ENCODE data around the gene MUSK.
A peak's percentile ranks its signal among the peaks of the same experiment; 100 is the strongest.

The MUSK gene

DNA sequence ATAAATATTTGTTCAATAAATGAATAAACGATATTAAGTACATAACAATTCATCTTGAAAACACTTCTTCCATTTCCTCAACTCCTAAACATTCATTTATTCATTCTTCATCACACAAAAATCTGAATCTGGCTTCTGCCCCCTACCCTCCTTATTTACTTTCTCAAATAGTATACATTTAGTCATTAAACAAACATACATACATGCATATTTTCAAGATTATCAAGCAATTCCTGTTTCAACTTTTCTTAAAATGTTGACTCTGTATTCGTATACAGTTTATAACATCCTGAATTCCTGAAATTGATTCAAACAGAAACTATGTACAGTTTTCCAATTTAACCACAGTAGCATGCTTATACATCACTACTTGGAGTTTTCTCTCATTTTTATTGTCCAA lies 129.0 kb downstream of the MUSK start:
- TF ChIP-seq, protein P1, sequence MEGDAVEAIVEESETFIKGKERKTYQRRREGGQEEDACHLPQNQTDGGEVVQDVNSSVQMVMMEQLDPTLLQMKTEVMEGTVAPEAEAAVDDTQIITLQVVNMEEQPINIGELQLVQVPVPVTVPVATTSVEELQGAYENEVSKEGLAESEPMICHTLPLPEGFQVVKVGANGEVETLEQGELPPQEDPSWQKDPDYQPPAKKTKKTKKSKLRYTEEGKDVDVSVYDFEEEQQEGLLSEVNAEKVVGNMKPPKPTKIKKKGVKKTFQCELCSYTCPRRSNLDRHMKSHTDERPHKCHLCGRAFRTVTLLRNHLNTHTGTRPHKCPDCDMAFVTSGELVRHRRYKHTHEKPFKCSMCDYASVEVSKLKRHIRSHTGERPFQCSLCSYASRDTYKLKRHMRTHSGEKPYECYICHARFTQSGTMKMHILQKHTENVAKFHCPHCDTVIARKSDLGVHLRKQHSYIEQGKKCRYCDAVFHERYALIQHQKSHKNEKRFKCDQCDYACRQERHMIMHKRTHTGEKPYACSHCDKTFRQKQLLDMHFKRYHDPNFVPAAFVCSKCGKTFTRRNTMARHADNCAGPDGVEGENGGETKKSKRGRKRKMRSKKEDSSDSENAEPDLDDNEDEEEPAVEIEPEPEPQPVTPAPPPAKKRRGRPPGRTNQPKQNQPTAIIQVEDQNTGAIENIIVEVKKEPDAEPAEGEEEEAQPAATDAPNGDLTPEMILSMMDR (IDR thresholded peaks at IDR 0.05; ENCODE audit: low read depth, low read length), result no peak
- in situ Hi-C loops (cut with HindIII; ENCODE audit: low sequenced_read_pairs), result no loop called here
- H3K4me3 ChIP-seq (ENCODE audit: low read depth, low read length), result no peak overlapping the region
- DNase-seq (ENCODE audit: low read depth, low spot score), result peak; percentile 81

DNA sequence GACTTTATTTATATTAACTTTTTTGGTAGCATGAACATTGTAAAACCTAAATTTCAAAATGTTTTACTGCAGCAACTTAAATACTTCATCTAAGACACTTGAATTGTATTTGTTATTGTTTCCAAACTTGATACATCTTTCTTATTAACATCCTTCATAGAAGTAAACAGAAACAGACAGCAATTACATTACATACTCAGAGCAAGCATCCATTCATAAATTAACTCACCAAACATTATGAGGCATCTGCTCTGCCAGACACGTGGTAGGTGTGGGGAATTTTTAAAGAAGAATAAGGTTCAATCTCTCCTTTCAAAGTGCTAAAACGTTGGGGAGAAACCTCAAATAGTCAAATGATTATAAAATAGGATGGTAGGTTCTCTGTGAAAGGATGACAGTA lies 130.8 kb downstream of the MUSK start:
- no peak for DNase-seq (ENCODE audit: low read depth, low spot score)
- in situ Hi-C loops (cut with HindIII; ENCODE audit: low sequenced_read_pairs), result no loop called here
- H3K4me3 ChIP-seq (ENCODE audit: low read depth, low read length), result no peak overlapping the region
- TF ChIP-seq, protein P1 (IDR thresholded peaks at IDR 0.05; ENCODE audit: low read depth, low read length), result no peak

DNA sequence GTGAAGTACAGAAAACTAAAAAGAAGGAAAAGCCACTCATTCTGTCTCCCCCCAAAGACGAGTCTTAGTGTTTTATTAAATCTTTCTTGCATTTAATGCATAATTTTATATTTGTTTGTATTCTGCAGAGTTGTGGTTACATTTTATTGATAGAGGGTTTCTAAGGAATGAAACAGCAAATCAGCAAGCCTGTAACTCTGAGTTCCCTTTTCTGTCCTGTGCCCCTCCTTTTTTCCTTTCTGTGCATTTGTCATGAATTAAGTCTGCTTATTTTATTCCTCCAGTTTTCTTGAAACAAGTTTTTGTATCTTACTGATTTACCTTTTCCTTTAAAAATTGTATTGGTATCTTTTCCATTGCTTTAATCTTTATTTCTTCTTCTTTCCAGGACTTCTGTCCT lies 132.8 kb downstream of the MUSK start:
- TF ChIP-seq, protein P1 (IDR thresholded peaks at IDR 0.05; ENCODE audit: low read depth, low read length), result no peak
- DNase-seq (ENCODE audit: low read depth, low spot score), result no peak
- in situ Hi-C loops (cut with HindIII; ENCODE audit: low sequenced_read_pairs), result no loop called here
- no peak overlapping the region for H3K4me3 ChIP-seq (ENCODE audit: low read depth, low read length)

DNA sequence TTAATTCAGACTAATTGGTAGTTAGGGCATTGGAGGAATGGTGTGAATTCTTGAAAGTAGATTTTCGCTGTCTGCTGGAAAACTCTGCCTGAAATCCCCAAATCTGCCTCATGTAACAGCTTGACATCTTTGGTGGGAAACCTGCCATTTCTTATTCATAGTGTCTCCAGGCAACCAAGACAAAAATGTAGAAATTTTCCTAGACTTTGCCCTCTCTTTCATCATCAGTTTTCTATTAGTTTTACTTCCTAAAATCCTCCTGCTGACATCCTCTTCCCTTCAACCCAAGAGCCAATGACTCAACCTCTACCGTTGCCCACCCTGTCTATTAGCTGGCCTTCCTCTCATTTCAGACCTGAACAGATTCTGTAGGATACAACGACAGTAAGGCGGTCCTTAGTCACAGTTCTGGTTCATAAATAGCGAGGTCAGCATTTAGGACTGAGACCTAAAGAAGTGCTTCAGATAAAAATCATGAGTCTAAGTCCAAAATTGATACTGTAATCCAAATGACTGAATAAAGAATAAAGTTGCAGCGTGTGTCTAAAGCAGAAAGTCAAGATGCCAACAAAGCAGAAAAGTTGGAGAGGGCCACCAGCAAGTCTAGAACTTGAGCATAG lies 133.9 kb downstream of the MUSK start:
- H3K4me3 ChIP-seq (ENCODE audit: low read depth, low read length), result no peak overlapping the region
- DNase-seq (ENCODE audit: low read depth, low spot score), result peak; percentile 51
- in situ Hi-C loops (cut with HindIII; ENCODE audit: low sequenced_read_pairs), result no loop called here
- TF ChIP-seq, protein P1 (IDR thresholded peaks at IDR 0.05; ENCODE audit: low read depth, low read length), result no peak

DNA sequence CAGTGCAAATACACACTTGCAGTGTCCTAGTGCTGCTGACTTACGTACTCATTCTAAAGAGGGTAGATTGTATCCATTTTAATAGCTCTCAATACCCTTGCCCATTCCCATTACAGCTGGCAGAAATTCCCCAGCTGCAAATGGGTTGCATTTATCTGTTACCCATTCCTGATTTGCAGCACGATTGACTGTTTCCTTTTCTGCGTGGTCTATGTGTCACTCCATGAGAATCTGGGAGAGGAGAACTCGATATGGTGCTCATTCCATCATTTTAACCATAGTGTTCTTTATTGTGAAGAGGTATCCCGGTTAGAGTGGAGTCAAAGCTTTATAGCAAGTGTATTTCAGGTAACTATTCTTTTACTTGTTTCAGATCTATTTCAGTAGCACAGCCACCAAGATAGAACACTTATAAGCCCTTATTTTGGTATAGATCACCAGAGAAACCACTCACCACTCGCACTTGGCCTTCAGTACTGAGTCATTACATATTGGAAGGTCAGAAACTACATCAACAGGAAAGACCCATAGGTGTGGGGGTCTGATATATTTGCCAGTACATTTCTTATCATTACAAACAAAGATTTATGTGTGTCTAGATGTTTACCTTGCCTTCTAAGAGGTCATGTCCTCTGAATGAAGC lies 139.5 kb downstream of the MUSK start:
- peak; percentile 34 for DNase-seq (ENCODE audit: low read depth, low spot score)
- TF ChIP-seq, protein P1 (IDR thresholded peaks at IDR 0.05; ENCODE audit: low read depth, low read length), result no peak
- in situ Hi-C loops (cut with HindIII; ENCODE audit: low sequenced_read_pairs), result no loop called here
- H3K4me3 ChIP-seq (ENCODE audit: low read depth, low read length), result no peak overlapping the region

DNA sequence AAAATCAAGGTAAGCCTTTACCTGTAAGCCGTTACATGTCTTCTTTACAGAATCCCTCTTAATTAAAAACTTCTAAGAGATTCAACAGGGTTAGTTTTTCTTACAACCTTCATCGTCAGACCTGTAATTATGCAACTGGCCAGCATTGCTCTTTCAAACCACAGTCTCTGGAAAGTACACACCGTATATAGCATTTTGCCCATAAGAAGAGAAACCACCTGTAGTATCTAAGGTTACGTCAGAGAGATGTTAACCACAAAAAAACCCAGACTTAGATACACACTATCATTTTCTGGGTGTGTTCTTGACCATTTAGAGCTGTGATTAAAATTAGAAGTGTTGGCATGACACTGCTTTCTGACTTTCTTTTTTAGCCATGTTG lies 140.0 kb downstream of the MUSK start:
- DNase-seq (ENCODE audit: low read depth, low spot score), result no peak
- H3K4me3 ChIP-seq (ENCODE audit: low read depth, low read length), result no peak overlapping the region
- in situ Hi-C loops (cut with HindIII; ENCODE audit: low sequenced_read_pairs), result no loop called here
- TF ChIP-seq, protein P1 (IDR thresholded peaks at IDR 0.05; ENCODE audit: low read depth, low read length), result no peak

Data from astrocyte of the spinal cord (primary cell).